Measurements from ENCODE around the gene RALY.

GRCh38 chr20:34095825-34096224, 102.1 kb downstream of the RALY start:
- TF ChIP-seq CTCF (conservative IDR thresholded peaks at IDR 0.05; ENCODE audit: low read depth, low read length) (no peak), EZH2 (IDR thresholded peaks at IDR 0.05; ENCODE audit: borderline replicate concordance, low read depth, low read length, poor library complexity, severe bottlenecking) (no peak)
